Renal cortical epithelial cell (primary cell): Measurements from ENCODE around the gene PLEKHH1. TPM values are rescaled to one million over a fixed set of nuclear protein-coding genes. Genes with fewer than 3 reads are reported as not detected.

Experiments used
- DNase-seq: peaks from one replicate; pipeline ENCODE4 v3.0.0-alpha.2; 2011; ENCODE audit warnings: low read depth
- total RNA-seq: library from RNA; depleted of rRNA; stranded (reverse); fragments of >200 nt; gene quantifications from 2 replicates; pipeline ENCODE4 v1.2.3, GENCODE V29; 2014

PLEKHH1 gene
- total RNA-seq, 1 donor from 2014 or later, result 7.3 TPM

GRCh38 chr14:67510121-67510520, 23.0 kb upstream of the PLEKHH1 start:
- peak; percentile 32 for DNase-seq

- DNase-seq, result no peak
Observed at GRCh38 chr14:67510836-67511235, 22.3 kb upstream of the PLEKHH1 start.

GRCh38 chr14:67512463-67513310, 20.4 kb upstream of the PLEKHH1 start:
- no peak for DNase-seq

- peak; percentile 57 for DNase-seq
Observed at GRCh38 chr14:67513631-67514108, 19.4 kb upstream of the PLEKHH1 start.

GRCh38 chr14:67514203-67514607, 18.9 kb upstream of the PLEKHH1 start:
- DNase-seq, result no peak

- DNase-seq, result no peak
Observed at GRCh38 chr14:67514650-67515385, 18.3 kb upstream of the PLEKHH1 start.

- no peak for DNase-seq
Observed at GRCh38 chr14:67515386-67516079, 17.6 kb upstream of the PLEKHH1 start.

GRCh38 chr14:67516676-67517075, 16.4 kb upstream of the PLEKHH1 start:
- DNase-seq, result no peak

- DNase-seq, result peak; percentile 23
Observed at GRCh38 chr14:67517083-67517482, 16.0 kb upstream of the PLEKHH1 start.

- no peak for DNase-seq
Observed at GRCh38 chr14:67519406-67519805, 13.7 kb upstream of the PLEKHH1 start.

GRCh38 chr14:67520482-67520881, 12.6 kb upstream of the PLEKHH1 start:
- no peak for DNase-seq

- DNase-seq, result no peak
Observed at GRCh38 chr14:67522270-67522669, 10.8 kb upstream of the PLEKHH1 start.

- no peak for DNase-seq
Observed at GRCh38 chr14:67523764-67524633, 9.1 kb upstream of the PLEKHH1 start.

- DNase-seq, result no peak
Observed at GRCh38 chr14:67524634-67524963, 8.5 kb upstream of the PLEKHH1 start.

- no peak for DNase-seq
Observed at GRCh38 chr14:67525389-67525788, 7.7 kb upstream of the PLEKHH1 start.

GRCh38 chr14:67526181-67526580, 6.9 kb upstream of the PLEKHH1 start:
- no peak for DNase-seq

GRCh38 chr14:67526676-67527459, 6.2 kb upstream of the PLEKHH1 start:
- peak; percentile 59 for DNase-seq

GRCh38 chr14:67527756-67528155, 5.3 kb upstream of the PLEKHH1 start:
- no peak for DNase-seq

- no peak for DNase-seq
Observed at GRCh38 chr14:67528276-67528675, 4.8 kb upstream of the PLEKHH1 start.
